MM.1S (cell line): ENCODE results near the gene SCO1.

Experiments
- CTCF ChIP-seq: fragments of 300-600 bp; sonication (generic); IDR thresholded peaks from 2 replicates; pipeline ENCODE4 v1.5.1; 2016; ENCODE audit warnings: antibody characterized with exemption, low read length, mixed read lengths
- EZH2 ChIP-seq: fragments of 300-600 bp; sonication (generic); optimal IDR thresholded peaks from 2 replicates; pipeline ENCODE3; 2017; ENCODE audit warnings: low read depth, mild to moderate bottlenecking, antibody characterized with exemption, low read length, mixed read lengths
- EZH2phosphoT487 ChIP-seq: fragments of 300-600 bp; sonication (generic); IDR thresholded peaks from 2 replicates; pipeline ENCODE4 v1.6.1; 2018; ENCODE audit warnings: antibody characterized with exemption, low read length

GRCh38 chr17:10738521-10739258 lies 41.4 kb upstream of the SCO1 start:
- no peak for TF ChIP-seq EZH2phosphoT487
- no peak for TF ChIP-seq CTCF
- no peak for TF ChIP-seq EZH2
